ENCODE results near the gene CD99L2.

- TF ChIP-seq SP1 (IDR thresholded peaks at IDR 0.05) (no peak), BHLHE40 (IDR thresholded peaks at IDR 0.05; ENCODE audit: borderline replicate concordance) (no peak), PKNOX1 (IDR thresholded peaks at IDR 0.05) (no peak), FOXA1 (IDR thresholded peaks at IDR 0.05) (no peak), TARDBP (IDR thresholded peaks at IDR 0.05) (no peak), SUZ12 (IDR thresholded peaks at IDR 0.05) (no peak)
Measured at GRCh38 chrX:150777328-150777992, 121.0 kb downstream of the CD99L2 start.
